ENCODE results near the gene EDIL3.

- TF ChIP-seq POLR2AphosphoS5 (IDR thresholded peaks at IDR 0.05; ENCODE audit: low read depth, low read length) (no peak), REST (IDR thresholded peaks at IDR 0.05; ENCODE audit: insufficient read depth in 1 of 2, low read depth in 2 of 2, low read length in 1 of 2) (no peak), CTCF (IDR thresholded peaks at IDR 0.05) (no peak)
Observed at GRCh38 chr5:83913593-83913992, 471.1 kb downstream of the EDIL3 start.
